Epithelial cell of proximal tubule (primary cell): ENCODE measurements around the gene PHLPP1. TPM values are rescaled to one million over a fixed set of nuclear protein-coding genes. Genes with fewer than 3 reads are reported as not detected.
"Not testable (repeated sequence)": the region's sequence is repeated elsewhere in the genome, so short reads cannot be mapped to it uniquely, and the experiment has no call there.

ENCODE experiments used
- DNase-seq: peaks from one replicate; pipeline ENCODE4 v3.0.0-alpha.2; 2011; ENCODE audit warnings: low read depth
- H3K4me3 ChIP-seq: 2 replicates; pipeline ENCODE4 v1.5.1; 2011; ENCODE audit warnings: low read depth, mild to moderate bottlenecking, low read length
- total RNA-seq: library from RNA; depleted of rRNA; stranded (reverse); fragments of >200 nt; gene quantifications from 2 replicates; pipeline ENCODE4 v1.2.3, GENCODE V29; 2015
- TF ChIP-seq, protein P1 (sequence below): conservative IDR thresholded peaks from 2 replicates; pipeline ENCODE4 v1.5.1; 2012; ENCODE audit warnings: low read depth, mild to moderate bottlenecking, low read length

Gene PHLPP1
- total RNA-seq, 1 donor from 2014 or later = 9.0 TPM

- DNase-seq = no peak
- TF ChIP-seq, protein P1, sequence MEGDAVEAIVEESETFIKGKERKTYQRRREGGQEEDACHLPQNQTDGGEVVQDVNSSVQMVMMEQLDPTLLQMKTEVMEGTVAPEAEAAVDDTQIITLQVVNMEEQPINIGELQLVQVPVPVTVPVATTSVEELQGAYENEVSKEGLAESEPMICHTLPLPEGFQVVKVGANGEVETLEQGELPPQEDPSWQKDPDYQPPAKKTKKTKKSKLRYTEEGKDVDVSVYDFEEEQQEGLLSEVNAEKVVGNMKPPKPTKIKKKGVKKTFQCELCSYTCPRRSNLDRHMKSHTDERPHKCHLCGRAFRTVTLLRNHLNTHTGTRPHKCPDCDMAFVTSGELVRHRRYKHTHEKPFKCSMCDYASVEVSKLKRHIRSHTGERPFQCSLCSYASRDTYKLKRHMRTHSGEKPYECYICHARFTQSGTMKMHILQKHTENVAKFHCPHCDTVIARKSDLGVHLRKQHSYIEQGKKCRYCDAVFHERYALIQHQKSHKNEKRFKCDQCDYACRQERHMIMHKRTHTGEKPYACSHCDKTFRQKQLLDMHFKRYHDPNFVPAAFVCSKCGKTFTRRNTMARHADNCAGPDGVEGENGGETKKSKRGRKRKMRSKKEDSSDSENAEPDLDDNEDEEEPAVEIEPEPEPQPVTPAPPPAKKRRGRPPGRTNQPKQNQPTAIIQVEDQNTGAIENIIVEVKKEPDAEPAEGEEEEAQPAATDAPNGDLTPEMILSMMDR = no peak
- no peak overlapping the region for H3K4me3 ChIP-seq
These were observed 189.3 kb downstream of the PHLPP1 start for GRCh38 chr18:62904396-62905285.

GRCh38 chr18:62912885-62913284, 197.5 kb downstream of the PHLPP1 start:
- H3K4me3 ChIP-seq = no peak overlapping the region
- no peak for DNase-seq
- TF ChIP-seq, protein P1 = no peak

DNA sequence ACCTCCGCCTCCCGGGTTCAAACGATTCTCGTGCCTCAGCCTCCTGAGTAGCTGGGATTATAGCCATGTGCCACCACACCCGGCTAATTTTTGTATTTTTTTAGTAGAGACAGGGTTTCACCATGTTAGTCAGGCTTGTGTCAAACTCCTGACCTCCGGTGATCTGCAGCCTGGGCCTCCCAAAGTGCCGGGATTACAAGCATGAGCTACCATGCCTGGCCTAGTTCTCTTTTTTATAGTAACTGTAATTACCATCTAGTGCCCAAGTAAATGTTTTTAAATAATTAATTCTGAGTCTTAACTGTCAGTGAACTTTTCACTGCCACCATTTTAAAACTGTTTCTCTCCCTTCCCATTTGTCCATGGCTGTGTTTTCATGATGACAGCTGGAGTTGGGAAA, 198.5 kb downstream of the PHLPP1 start:
- not testable (repeated sequence) for DNase-seq, H3K4me3 ChIP-seq

DNA sequence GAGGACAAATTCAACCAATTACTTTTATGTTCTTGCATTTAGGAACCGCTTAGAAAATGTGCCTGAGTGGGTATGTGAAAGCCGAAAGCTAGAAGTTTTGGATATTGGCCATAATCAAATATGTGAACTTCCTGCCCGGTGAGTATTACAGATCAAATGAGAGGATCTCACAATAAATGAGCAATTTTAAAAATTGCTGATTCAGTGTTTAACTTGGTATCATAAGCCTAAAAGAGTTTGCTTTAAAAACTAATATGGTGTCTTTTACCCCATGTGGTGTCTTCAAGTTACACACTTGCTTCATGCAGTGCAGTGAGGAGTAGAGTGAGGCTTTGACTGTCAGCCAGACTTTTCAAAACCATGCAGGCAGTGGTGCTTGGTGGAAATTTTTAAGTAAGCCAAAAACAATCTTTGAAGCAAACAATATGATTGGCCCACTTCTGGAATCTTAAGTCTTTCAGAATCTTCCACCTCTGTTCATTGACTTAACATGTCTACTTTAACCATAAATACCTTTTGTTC, 199.6 kb downstream of the PHLPP1 start:
- TF ChIP-seq, protein P1 = no peak
- no peak for DNase-seq
- no peak overlapping the region for H3K4me3 ChIP-seq

DNA sequence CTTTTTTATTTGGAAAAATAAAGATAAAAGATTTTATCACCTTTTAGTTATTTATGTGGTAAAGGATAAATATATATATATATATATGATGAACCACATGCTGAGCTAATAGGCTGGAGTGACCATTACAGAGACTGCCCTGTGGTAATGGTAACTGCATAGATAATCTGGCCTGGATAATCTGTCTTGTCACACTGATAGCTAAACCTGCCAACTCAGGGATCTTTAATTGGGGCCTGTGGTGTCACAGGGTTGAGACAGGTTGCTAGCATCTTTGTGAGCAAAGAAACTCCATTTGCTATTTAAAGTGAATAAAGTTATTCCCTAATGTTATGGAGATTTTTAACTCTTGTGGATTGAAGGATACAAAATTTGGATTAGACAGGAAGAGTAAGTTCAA, 203.0 kb downstream of the PHLPP1 start:
- H3K4me3 ChIP-seq = no peak overlapping the region
- no peak for DNase-seq
- TF ChIP-seq, protein P1 = no peak

DNA sequence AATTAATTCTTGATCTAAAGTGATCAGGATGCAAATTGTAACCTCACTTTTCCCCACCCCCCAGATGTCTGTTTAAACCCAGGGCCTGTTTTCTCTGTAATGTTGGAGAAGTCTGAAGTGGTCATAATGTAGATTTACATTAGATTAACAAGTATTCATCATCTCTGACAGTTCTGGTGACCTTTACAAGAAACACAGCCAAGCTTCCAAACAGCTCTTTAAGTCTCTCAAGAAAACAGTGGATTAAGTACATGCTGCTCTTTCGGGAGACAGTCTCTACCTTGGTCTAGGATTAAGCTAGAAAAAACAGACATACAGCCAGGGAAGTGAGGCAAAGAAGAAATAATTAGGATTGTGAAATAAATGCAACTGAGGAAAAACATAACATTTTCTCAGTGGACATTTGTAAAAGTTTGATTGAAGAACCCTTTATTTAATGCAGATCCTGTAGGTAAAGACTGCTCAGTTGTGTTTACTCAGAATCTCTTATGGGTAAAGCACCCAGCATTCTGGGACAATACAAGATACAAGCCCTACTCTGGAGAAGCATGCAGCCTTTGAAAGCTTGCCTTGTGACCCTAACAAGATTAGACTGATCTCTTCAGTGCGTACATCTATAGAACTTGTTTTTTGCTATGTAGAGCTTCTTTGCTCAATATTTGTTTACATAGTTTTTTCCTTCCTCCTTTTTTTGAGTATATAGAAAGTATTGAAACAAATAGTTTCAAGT, 203.9 kb downstream of the PHLPP1 start:
- TF ChIP-seq, protein P1 = no peak
- no peak for DNase-seq
- H3K4me3 ChIP-seq = no peak overlapping the region

DNA sequence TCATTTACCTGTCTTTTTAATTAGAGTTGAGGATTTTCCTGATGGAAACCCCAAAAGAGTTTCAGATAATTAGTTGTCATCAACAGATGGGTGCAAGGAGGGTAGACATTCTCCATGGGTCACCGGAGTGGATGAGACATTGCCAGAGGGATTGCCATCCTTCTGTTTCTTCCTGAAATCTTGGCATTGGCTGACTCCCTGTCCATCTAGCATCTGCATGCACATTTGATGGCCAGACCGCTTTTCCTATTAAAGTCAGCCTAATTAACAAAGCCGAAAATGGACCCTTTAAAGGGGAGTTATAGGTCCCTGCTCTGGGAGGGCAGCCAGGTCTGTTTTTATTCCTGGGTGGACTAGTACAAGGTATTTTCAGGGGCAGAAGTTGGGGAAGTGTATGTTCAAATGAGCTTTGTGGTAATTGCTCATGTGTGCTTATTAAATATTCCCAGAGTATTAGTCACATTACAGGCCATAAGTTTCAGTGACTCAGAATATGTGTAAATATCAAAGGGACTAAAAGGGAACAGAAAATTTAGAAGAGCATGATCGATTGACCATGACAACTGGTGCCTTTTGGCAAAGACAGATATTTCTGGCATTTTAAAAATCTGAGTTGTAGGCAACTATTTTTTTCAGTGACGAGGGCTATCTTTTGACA, 209.8 kb downstream of the PHLPP1 start:
- TF ChIP-seq, protein P1 = no peak
- peak; percentile 55 for DNase-seq
- H3K4me3 ChIP-seq = no peak overlapping the region
